Left hindlimb (tissue), 1 donor: ENCODE measurements around the gene BCL6B.
A peak's percentile ranks its signal among the peaks of the same experiment; 100 is the strongest.

Experiments used
- DNase-seq: peaks from one replicate; pipeline ENCODE4 v3.0.0-alpha.2; 2018

The BCL6B gene

GRCh38 chr17:7011415-7011814 lies 11.4 kb upstream of the BCL6B start:
- no peak for DNase-seq

GRCh38 chr17:7011942-7012254 lies 11.0 kb upstream of the BCL6B start:
- no peak for DNase-seq

GRCh38 chr17:7014261-7014994 lies 8.4 kb upstream of the BCL6B start:
- peak; percentile 97 for DNase-seq

GRCh38 chr17:7014995-7015958 lies 7.6 kb upstream of the BCL6B start:
- DNase-seq, result peak; percentile 74

- DNase-seq, result no peak
Measured at GRCh38 chr17:7016418-7016817, 6.4 kb upstream of the BCL6B start.

- DNase-seq, result no peak
Measured at GRCh38 chr17:7016886-7017826, 5.7 kb upstream of the BCL6B start.

GRCh38 chr17:7017827-7018200 lies 5.0 kb upstream of the BCL6B start:
- no peak for DNase-seq

GRCh38 chr17:7018331-7018964 lies 4.4 kb upstream of the BCL6B start:
- DNase-seq, result no peak

GRCh38 chr17:7019367-7019766 lies 3.5 kb upstream of the BCL6B start:
- peak; percentile 44 for DNase-seq

GRCh38 chr17:7019839-7020519 lies 2.9 kb upstream of the BCL6B start:
- peak; percentile 78 for DNase-seq

- no peak for DNase-seq
Measured at GRCh38 chr17:7020894-7021664, 1.8 kb upstream of the BCL6B start.

- peak; percentile 80 for DNase-seq
Measured at GRCh38 chr17:7021993-7022778, 664 bp upstream of the BCL6B start.

- peak; percentile 89 for DNase-seq
Measured at GRCh38 chr17:7023576-7024401, 939 bp downstream of the BCL6B start.

- DNase-seq, result no peak
Measured at GRCh38 chr17:7024402-7024785, 1.5 kb downstream of the BCL6B start.

- no peak for DNase-seq
Measured at GRCh38 chr17:7025245-7025644, 2.4 kb downstream of the BCL6B start.

- no peak for DNase-seq
Measured at GRCh38 chr17:7026471-7027115, 3.7 kb downstream of the BCL6B start.

GRCh38 chr17:7027335-7027734 lies 4.5 kb downstream of the BCL6B start:
- no peak for DNase-seq

GRCh38 chr17:7029096-7029495 lies 6.2 kb downstream of the BCL6B start:
- DNase-seq, result no peak

GRCh38 chr17:7029659-7030058 lies 6.8 kb downstream of the BCL6B start:
- DNase-seq, result no peak
